ENCODE data around the gene C5AR1. TPM values are rescaled to one million over a fixed set of nuclear protein-coding genes. Genes with fewer than 3 reads are reported as not detected.
"Not testable (repeated sequence)": the region's sequence is repeated elsewhere in the genome, so short reads cannot be mapped to it uniquely, and the experiment has no call there.

The C5AR1 gene
- total RNA-seq, 1 experiment from 2014 or later, result 0.92 TPM

DNA sequence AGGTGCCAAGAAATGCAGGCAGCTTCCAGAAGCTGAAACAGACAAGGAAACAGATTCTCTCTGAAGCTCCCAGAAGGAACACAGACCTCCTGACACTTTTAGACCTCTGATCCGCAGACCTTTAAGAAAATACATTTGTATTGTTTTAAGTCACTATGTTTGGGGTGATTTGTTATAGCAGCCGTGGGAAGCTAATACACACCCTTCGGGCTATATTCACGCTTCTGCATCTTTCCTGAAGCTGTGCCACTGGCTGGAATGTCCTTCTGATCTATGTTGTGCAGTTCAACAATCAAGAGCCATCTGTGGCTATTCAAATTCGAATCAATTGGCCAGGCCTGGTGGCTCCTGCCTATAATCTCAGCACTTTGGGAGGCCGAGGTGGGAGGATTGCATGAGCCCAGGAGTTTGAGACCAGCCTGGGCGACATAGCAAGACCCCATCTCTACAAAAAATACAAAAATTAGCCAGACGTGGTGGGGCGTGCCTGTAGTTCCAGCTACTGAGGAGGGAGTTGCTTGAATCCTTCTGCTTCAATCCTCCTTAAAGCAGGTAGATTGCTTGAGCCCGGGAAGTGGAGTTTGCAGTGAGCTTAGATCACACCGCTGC is 33.6 kb downstream of the C5AR1 start:
- Histone ChIP-seq H3K9me3 (ENCODE audit: low read depth, low read length, poor library complexity, severe bottlenecking) (no peaks in the 10 kb centered on the region), H3K4me3 (ENCODE audit: low read depth, low read length, poor library complexity, severe bottlenecking) (no peak overlapping the region), H3K27me3 (replicated peaks; ENCODE audit: insufficient read depth, low read depth, low read length, poor library complexity) (no peaks in the 10 kb centered on the region), H3K4me1 (ENCODE audit: insufficient read depth, low read length, poor library complexity, severe bottlenecking) (no peaks in the 10 kb centered on the region), H3K27ac (ENCODE audit: low read depth, low read length, poor library complexity, severe bottlenecking) (no peak overlapping the region), H3K36me3 (ENCODE audit: insufficient read depth, low read length, poor library complexity, severe bottlenecking) (no peaks in the 10 kb centered on the region)
- ChIA-PET POLR2A (ENCODE audit: low non-redundant PET) (no interaction called here), CTCF (no interaction called here)
- intact Hi-C loops (cut with micrococcal nuclease; ENCODE audit: unreplicated experiment), result no loop called here
- DNase-seq (ENCODE audit: low spot score), result no peak
- TF ChIP-seq EZH2 (IDR thresholded peaks at IDR 0.05; ENCODE audit: borderline replicate concordance, low read depth, low read length, poor library complexity, severe bottlenecking), result no peak
- TF ChIP-seq, protein P1, sequence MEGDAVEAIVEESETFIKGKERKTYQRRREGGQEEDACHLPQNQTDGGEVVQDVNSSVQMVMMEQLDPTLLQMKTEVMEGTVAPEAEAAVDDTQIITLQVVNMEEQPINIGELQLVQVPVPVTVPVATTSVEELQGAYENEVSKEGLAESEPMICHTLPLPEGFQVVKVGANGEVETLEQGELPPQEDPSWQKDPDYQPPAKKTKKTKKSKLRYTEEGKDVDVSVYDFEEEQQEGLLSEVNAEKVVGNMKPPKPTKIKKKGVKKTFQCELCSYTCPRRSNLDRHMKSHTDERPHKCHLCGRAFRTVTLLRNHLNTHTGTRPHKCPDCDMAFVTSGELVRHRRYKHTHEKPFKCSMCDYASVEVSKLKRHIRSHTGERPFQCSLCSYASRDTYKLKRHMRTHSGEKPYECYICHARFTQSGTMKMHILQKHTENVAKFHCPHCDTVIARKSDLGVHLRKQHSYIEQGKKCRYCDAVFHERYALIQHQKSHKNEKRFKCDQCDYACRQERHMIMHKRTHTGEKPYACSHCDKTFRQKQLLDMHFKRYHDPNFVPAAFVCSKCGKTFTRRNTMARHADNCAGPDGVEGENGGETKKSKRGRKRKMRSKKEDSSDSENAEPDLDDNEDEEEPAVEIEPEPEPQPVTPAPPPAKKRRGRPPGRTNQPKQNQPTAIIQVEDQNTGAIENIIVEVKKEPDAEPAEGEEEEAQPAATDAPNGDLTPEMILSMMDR (conservative IDR thresholded peaks at IDR 0.05; ENCODE audit: low read depth, low read length), result no peak
- BruUV-seq (replicated peaks), result no TSS peak

DNA sequence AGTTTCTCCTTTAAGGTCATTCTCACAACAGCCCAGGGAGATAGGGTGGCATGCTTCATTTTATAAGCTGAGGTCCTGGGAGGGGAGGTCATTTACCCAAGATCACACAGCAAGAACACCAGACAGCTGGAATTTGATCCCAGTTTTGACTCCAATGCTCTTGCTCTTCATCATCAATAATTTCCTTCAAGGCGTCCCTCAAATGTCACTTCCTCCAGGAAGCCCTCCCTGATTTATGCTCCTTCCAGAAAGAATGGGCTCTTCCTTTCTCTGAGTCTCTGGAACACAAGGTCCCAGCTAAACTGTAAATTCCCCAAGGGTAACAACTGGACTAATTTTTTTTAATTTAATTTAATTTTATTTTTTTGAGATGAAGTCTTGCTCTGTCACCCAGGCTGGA is 34.8 kb downstream of the C5AR1 start:
- peaks cover 4% of the 10 kb centered on the region for H3K4me1 ChIP-seq (ENCODE audit: insufficient read depth, low read length, poor library complexity, severe bottlenecking)
- no peaks in the 10 kb centered on the region for H3K27me3 ChIP-seq (replicated peaks; ENCODE audit: insufficient read depth, low read depth, low read length, poor library complexity)
- POLR2A ChIA-PET (ENCODE audit: low non-redundant PET), result no interaction called here
- no peaks in the 10 kb centered on the region for H3K36me3 ChIP-seq (ENCODE audit: insufficient read depth, low read length, poor library complexity, severe bottlenecking)
- no TSS peak for BruUV-seq (replicated peaks)
- TF ChIP-seq, protein P1 (conservative IDR thresholded peaks at IDR 0.05; ENCODE audit: low read depth, low read length), result no peak
- TF ChIP-seq EZH2 (IDR thresholded peaks at IDR 0.05; ENCODE audit: borderline replicate concordance, low read depth, low read length, poor library complexity, severe bottlenecking), result no peak
- DNase-seq (ENCODE audit: low spot score), result no peak
- no peak overlapping the region for H3K4me3 ChIP-seq (ENCODE audit: low read depth, low read length, poor library complexity, severe bottlenecking)
- no peaks in the 10 kb centered on the region for H3K9me3 ChIP-seq (ENCODE audit: low read depth, low read length, poor library complexity, severe bottlenecking)
- CTCF ChIA-PET, result no interaction called here
- no peak overlapping the region for H3K27ac ChIP-seq (ENCODE audit: low read depth, low read length, poor library complexity, severe bottlenecking)
- intact Hi-C loops (cut with micrococcal nuclease; ENCODE audit: unreplicated experiment), result no loop called here

DNA sequence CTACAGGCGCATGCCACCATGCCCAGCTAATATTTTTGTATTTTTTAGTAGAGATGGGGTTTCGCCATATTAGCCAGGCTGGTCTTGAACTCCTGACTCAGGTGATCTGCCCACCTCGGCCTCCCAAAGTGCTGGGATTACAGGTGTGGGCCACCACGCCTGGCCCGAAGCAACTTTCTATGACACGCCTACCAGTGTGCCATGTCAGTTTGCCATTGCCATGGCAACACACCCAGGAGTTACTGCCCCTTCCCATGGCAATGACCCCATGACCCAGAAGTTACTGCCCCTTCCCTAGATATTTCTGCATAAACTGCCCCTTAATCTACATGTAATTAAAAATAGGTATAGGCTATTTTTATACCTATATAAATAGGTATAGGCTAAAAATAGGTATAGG is 36.4 kb downstream of the C5AR1 start:
- H3K27ac ChIP-seq (ENCODE audit: low read depth, low read length, poor library complexity, severe bottlenecking); BruUV-seq (replicated peaks); POLR2A ChIA-PET (ENCODE audit: low non-redundant PET); DNase-seq (ENCODE audit: low spot score); H3K27me3 ChIP-seq (replicated peaks; ENCODE audit: insufficient read depth, low read depth, low read length, poor library complexity); H3K4me3 ChIP-seq (ENCODE audit: low read depth, low read length, poor library complexity, severe bottlenecking); H3K9me3 ChIP-seq (ENCODE audit: low read depth, low read length, poor library complexity, severe bottlenecking); intact Hi-C loops (cut with micrococcal nuclease; ENCODE audit: unreplicated experiment); H3K4me1 ChIP-seq (ENCODE audit: insufficient read depth, low read length, poor library complexity, severe bottlenecking); H3K36me3 ChIP-seq (ENCODE audit: insufficient read depth, low read length, poor library complexity, severe bottlenecking); CTCF ChIA-PET: not testable (repeated sequence)
